HG03571 (cell line): Measurements from ENCODE around the gene PVALB.

Source experiments
- ATAC-seq: cut with Tn5 transposase; IDR thresholded peaks from one replicate; pipeline ENCODE4 v1.9.1; 2021; ENCODE audit not compliant: unreplicated experiment

The PVALB gene

GRCh38 chr22:36846949-36847348 is 30.1 kb upstream of the PVALB start:
- no peak for ATAC-seq

GRCh38 chr22:36846271-36846670 is 29.4 kb upstream of the PVALB start:
- ATAC-seq: no peak

GRCh38 chr22:36840106-36840505 is 23.3 kb upstream of the PVALB start:
- no peak for ATAC-seq

GRCh38 chr22:36839356-36840073 is 22.7 kb upstream of the PVALB start:
- ATAC-seq: no peak

- no peak for ATAC-seq
Measured at GRCh38 chr22:36838119-36839030, 21.5 kb upstream of the PVALB start.

GRCh38 chr22:36835903-36836302 is 19.1 kb upstream of the PVALB start:
- ATAC-seq: no peak

GRCh38 chr22:36833073-36833472 is 16.2 kb upstream of the PVALB start:
- no peak for ATAC-seq

GRCh38 chr22:36831717-36832116 is 14.9 kb upstream of the PVALB start:
- ATAC-seq: no peak

GRCh38 chr22:36831206-36831605 is 14.4 kb upstream of the PVALB start:
- ATAC-seq: no peak

- ATAC-seq: no peak
Measured at GRCh38 chr22:36830601-36831000, 13.8 kb upstream of the PVALB start.

- no peak for ATAC-seq
Measured at GRCh38 chr22:36829370-36830002, 12.7 kb upstream of the PVALB start.

- ATAC-seq: no peak
Measured at GRCh38 chr22:36828815-36829214, 12.0 kb upstream of the PVALB start.

- no peak for ATAC-seq
Measured at GRCh38 chr22:36826262-36826661, 9.4 kb upstream of the PVALB start.

- no peak for ATAC-seq
Measured at GRCh38 chr22:36824655-36825054, 7.8 kb upstream of the PVALB start.

- ATAC-seq: no peak
Measured at GRCh38 chr22:36823186-36823839, 6.5 kb upstream of the PVALB start.

GRCh38 chr22:36822581-36822980 is 5.7 kb upstream of the PVALB start:
- ATAC-seq: no peak

GRCh38 chr22:36819112-36819511 is 2.3 kb upstream of the PVALB start:
- no peak for ATAC-seq

- no peak for ATAC-seq
Measured at GRCh38 chr22:36818010-36818642, 1.3 kb upstream of the PVALB start.

- ATAC-seq: no peak
Measured at GRCh38 chr22:36817525-36817848, 652 bp upstream of the PVALB start.

GRCh38 chr22:36816339-36816635 is 548 bp downstream of the PVALB start:
- ATAC-seq: no peak
